Loucy (cell line): ENCODE measurements around the gene C1orf159.

Experiments
- H2AFZ ChIP-seq: fragments of 200-600 bp; sonication (generic); 2 replicates; pipeline ENCODE4 v1.6.0; 2016; ENCODE audit warnings: antibody characterized with exemption, mild to moderate bottlenecking, low read length, moderate library complexity
- H3F3A ChIP-seq: fragments of 200-600 bp; 2 replicates; pipeline ENCODE4 v1.6.0; 2016; ENCODE audit warnings: antibody characterized with exemption, low read depth, mild to moderate bottlenecking
- H3K27me3 ChIP-seq: fragments of 200-600 bp; sonication (generic); 2 replicates; pipeline ENCODE4 v1.6.1; 2014; ENCODE audit warnings: low read length, mild to moderate bottlenecking; ENCODE audit not compliant: insufficient read depth, poor library complexity, severe bottlenecking
- H3K36me3 ChIP-seq: fragments of 200-600 bp; sonication (generic); 2 replicates; pipeline ENCODE4 v1.6.1; 2016; ENCODE audit warnings: low read length; ENCODE audit not compliant: insufficient read depth
- H3K4me1 ChIP-seq: fragments of 200-600 bp; sonication (generic); 2 replicates; pipeline ENCODE4 v1.5.1; 2014; ENCODE audit warnings: low read length, mild to moderate bottlenecking; ENCODE audit not compliant: insufficient read depth, poor library complexity, severe bottlenecking
- H3K4me2 ChIP-seq: fragments of 200-600 bp; sonication (generic); 2 replicates; pipeline ENCODE4 v1.6.0; 2014; ENCODE audit warnings: antibody characterized with exemption, low read length, low read depth, mild to moderate bottlenecking; ENCODE audit not compliant: poor library complexity, severe bottlenecking
- H3K4me3 ChIP-seq: fragments of 200-600 bp; sonication (generic); 2 replicates; pipeline ENCODE4 v1.5.1; 2014; ENCODE audit warnings: low read length, mild to moderate bottlenecking, mixed read lengths; ENCODE audit not compliant: poor library complexity, severe bottlenecking
- H3K79me2 ChIP-seq: fragments of 200-600 bp; sonication (generic); 2 replicates; pipeline ENCODE4 v1.6.1; 2014; ENCODE audit warnings: low read length; ENCODE audit not compliant: insufficient read depth
- H3K9ac ChIP-seq: fragments of 200-600 bp; sonication (generic); 2 replicates; pipeline ENCODE4 v1.6.0; 2014; ENCODE audit warnings: mild to moderate bottlenecking, low read depth, low read length, moderate library complexity; ENCODE audit not compliant: poor library complexity, severe bottlenecking
- H3K9me2 ChIP-seq: fragments of 200-600 bp; sonication (generic); replicated peaks from 2 replicates; pipeline ENCODE4 v1.6.1; 2016; ENCODE audit warnings: low read depth, low read length, mixed read lengths
- H3K9me3 ChIP-seq: fragments of 200-600 bp; sonication (generic); 2 replicates; pipeline ENCODE4 v1.6.1; 2014; ENCODE audit warnings: mild to moderate bottlenecking, antibody characterized with exemption, low read length, low read depth; ENCODE audit not compliant: insufficient read depth
- H4K20me1 ChIP-seq: fragments of 200-600 bp; sonication (generic); 2 replicates; pipeline ENCODE4 v1.6.0; 2014; ENCODE audit warnings: antibody characterized with exemption, low read length, mild to moderate bottlenecking; ENCODE audit not compliant: insufficient read depth, poor library complexity, severe bottlenecking
- EZH2phosphoT487 ChIP-seq: fragments of 200-600 bp; IDR thresholded peaks from 2 replicates; pipeline ENCODE4 v1.6.1; 2018; ENCODE audit warnings: antibody characterized with exemption, mild to moderate bottlenecking, moderate library complexity, borderline replicate concordance
- TF ChIP-seq, protein P1 (sequence below): fragments of 200-600 bp; sonication (generic); conservative IDR thresholded peaks from 2 replicates; pipeline ENCODE4 v1.5.1; 2014; ENCODE audit warnings: mild to moderate bottlenecking, antibody characterized with exemption, low read length

C1orf159 gene

DNA sequence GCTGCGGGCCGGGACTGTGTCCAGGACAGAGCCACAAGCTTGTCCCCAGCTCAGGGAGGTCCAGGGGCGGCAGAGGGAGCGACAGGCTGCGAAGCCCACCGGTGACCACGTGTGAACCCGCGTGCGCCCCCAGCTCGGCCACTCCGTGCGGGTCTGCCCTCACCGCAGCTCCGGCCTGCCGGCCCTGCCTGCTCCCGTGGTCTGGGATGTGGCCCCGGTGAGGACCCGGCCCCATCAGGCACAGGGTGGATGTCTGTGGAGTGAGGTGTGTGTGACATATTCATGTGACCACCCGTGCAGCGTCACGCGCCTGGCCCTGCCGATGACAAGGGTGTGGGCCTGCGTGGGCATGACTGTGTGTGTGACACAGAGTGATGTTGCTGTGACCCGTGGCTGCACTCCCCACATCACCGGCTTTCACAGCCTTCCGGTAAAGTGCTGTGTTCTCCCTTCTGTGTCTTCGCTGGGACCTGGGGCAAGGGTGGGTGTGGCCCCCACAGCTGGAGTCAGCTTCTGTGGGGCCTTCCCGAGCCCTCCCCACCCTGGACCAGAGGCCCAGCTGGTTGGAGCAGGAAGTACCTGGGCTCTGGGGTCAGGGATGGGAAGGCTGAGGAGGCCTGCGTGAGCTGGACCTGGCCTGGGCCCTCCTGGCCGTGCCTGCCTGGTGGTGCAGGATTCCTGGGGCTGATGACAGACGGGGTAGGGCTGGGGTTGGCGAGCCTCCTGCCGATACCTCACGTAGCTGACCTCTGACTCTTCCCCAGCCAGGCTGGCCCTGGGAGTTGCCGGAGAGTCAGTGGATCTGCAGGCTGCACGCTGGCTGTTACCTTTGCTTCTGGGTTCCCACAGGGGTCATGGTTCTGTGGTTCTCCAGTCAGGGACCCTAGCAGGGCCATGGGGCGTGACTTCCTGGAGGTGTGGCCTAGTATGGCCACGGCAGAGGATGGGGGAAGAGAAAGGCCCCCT lies 45.9 kb downstream of the C1orf159 start:
- no peak overlapping the region for H3K4me3 ChIP-seq
- no peak for TF ChIP-seq EZH2phosphoT487
- TF ChIP-seq, protein P1, sequence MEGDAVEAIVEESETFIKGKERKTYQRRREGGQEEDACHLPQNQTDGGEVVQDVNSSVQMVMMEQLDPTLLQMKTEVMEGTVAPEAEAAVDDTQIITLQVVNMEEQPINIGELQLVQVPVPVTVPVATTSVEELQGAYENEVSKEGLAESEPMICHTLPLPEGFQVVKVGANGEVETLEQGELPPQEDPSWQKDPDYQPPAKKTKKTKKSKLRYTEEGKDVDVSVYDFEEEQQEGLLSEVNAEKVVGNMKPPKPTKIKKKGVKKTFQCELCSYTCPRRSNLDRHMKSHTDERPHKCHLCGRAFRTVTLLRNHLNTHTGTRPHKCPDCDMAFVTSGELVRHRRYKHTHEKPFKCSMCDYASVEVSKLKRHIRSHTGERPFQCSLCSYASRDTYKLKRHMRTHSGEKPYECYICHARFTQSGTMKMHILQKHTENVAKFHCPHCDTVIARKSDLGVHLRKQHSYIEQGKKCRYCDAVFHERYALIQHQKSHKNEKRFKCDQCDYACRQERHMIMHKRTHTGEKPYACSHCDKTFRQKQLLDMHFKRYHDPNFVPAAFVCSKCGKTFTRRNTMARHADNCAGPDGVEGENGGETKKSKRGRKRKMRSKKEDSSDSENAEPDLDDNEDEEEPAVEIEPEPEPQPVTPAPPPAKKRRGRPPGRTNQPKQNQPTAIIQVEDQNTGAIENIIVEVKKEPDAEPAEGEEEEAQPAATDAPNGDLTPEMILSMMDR: no peak
- no peaks in the 10 kb centered on the region for H3F3A ChIP-seq

DNA sequence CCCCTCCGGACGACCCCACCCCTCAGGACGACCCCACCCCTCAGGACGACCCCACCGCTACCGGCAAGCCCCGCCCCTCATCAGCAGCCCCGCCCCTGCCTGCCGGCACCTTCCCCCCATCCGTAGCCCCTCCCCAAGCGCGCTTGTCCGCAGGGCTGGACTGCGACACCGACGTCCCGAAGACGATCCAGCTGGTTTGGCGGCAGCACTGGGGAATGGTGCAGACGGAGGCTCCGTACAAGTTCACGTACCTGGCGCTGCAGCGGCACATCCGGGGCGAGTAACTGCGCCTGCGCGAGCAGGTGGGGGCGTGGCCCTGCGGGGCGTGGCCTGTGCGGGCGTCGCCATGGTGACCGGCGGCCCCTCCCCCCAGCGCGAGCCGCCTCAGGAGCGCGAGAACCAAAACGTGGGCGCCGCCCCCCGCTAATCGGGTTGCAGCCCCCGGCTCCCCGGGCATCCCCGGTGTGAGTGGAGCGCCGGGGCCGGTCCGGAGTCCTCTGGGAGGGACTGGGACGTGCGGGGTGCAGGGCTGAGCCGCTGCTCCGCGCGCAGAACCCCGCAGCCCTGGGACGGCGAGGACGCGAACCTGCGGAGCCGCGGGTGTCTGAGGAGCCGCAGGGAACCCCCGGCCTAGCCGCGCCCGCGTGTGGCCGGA lies 46.7 kb downstream of the C1orf159 start:
- Histone ChIP-seq H3K9ac (no peak overlapping the region), H3K36me3 (no peaks in the 10 kb centered on the region), H3K4me1 (no peaks in the 10 kb centered on the region), H4K20me1 (no peaks in the 10 kb centered on the region), H3K79me2 (no peaks in the 10 kb centered on the region), H3K9me2 (no peaks in the 10 kb centered on the region), H3K27me3 (no peaks in the 10 kb centered on the region), H2AFZ (no peak overlapping the region), H3F3A (no peaks in the 10 kb centered on the region), H3K4me2 (no peak overlapping the region), H3K9me3 (no peaks in the 10 kb centered on the region), H3K4me3 (no peak overlapping the region)
- no peak for TF ChIP-seq EZH2phosphoT487
- TF ChIP-seq, protein P1: no peak

More for the DNA sequence above, 45.9 kb downstream of the C1orf159 start:
- H3K27me3 ChIP-seq: no peaks in the 10 kb centered on the region
- H3K9me3 ChIP-seq: no peaks in the 10 kb centered on the region
- no peak overlapping the region for H2AFZ ChIP-seq
- no peaks in the 10 kb centered on the region for H3K4me1 ChIP-seq
- H3K9ac ChIP-seq: no peak overlapping the region
- H3K36me3 ChIP-seq: no peaks in the 10 kb centered on the region
- peak overlapping the region; percentile 7 for H3K4me2 ChIP-seq
- no peaks in the 10 kb centered on the region for H4K20me1 ChIP-seq
- H3K79me2 ChIP-seq: no peaks in the 10 kb centered on the region
- no peaks in the 10 kb centered on the region for H3K9me2 ChIP-seq

DNA sequence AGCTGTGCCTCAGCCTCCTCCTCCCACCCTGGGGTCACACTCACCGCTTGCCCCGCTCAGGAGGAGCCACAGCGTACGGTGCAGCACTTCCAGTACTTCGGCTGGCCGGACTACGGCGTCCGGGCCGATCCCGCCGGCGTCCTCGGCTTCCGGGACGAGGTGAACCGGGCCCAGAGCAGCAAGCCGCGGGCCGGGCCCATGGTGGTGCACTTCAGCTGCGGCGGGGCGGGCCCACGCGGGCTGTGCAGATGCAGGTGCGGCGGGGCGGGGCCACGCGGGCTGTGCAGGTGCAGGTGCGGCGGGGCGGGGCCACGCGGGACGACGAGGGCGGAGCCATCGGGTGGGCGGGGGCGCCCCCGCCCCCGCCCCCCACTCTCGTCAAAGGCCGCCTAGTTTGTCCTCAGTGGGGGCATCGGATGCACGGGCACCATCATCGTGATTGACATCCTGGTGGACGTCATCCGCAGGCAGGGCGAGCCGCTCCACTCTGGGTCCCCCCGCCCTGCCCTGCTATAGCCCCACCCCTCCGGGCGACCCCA lies 47.3 kb downstream of the C1orf159 start:
- no peaks in the 10 kb centered on the region for H3K27me3 ChIP-seq
- no peak overlapping the region for H3K9ac ChIP-seq
- no peaks in the 10 kb centered on the region for H3K36me3 ChIP-seq
- H3K79me2 ChIP-seq: no peaks in the 10 kb centered on the region
- H3F3A ChIP-seq: no peaks in the 10 kb centered on the region
- no peak overlapping the region for H3K4me3 ChIP-seq
- no peaks in the 10 kb centered on the region for H3K9me3 ChIP-seq
- H3K9me2 ChIP-seq: no peaks in the 10 kb centered on the region
- TF ChIP-seq, protein P1: no peak
- TF ChIP-seq EZH2phosphoT487: no peak
- H4K20me1 ChIP-seq: no peaks in the 10 kb centered on the region
- H3K4me1 ChIP-seq: peaks cover under 1% of the 10 kb centered on the region
- no peak overlapping the region for H2AFZ ChIP-seq
- no peak overlapping the region for H3K4me2 ChIP-seq
